HepG2 (cell line): ENCODE measurements around the gene C5orf47. TPM values are rescaled to one million over a fixed set of nuclear protein-coding genes. Genes with fewer than 3 reads are reported as not detected.

ENCODE experiments used
- ATAC-seq: fragments of 200-7000 bp; cut with Tn5 transposase; 3 replicates; pipeline ENCODE4 v1.9.1; 2020; ENCODE audit warnings: mild to moderate bottlenecking, moderate library complexity
- BruUV-seq: library from RNA; stranded (reverse); fragments of 400-500 nt; replicated peaks from 2 replicates; lab custom pipeline; 2021; lab: Mats Ljungman, UMichigan
- CTCF ChIA-PET: fragments of 300-600 bp; formaldehyde crosslinking; extraction: SDS; loops from one replicate; lab custom pipeline; 2021; ENCODE audit warnings: low total read pairs, inconsistent platforms, low intra/inter-chr PET ratio; lab: Yijun Ruan, JAX
- POLR2A ChIA-PET: fragments of 350-600 bp; sonication (Branson Sonifier 250); formaldehyde crosslinking; loops from one replicate; lab custom pipeline; 2020; ENCODE audit warnings: antibody characterized with exemption, inconsistent platforms; lab: Yijun Ruan, JAX
- DNase-seq: peaks from one replicate; pipeline ENCODE4 v3.0.0-alpha.2; 2015; ENCODE audit warnings: low spot score
- FAIRE-seq: peaks from 3 replicates; lab custom pipeline; 2011; peaks lifted over from hg19 to GRCh38; lab: Jason Lieb, UNC
- H2AFZ ChIP-seq: one replicate; pipeline ENCODE4 v1.6.1; 2011; ENCODE audit warnings: low read length, inconsistent platforms
- H3K27ac ChIP-seq: fragments of 300-600 bp; 3 replicates; pipeline ENCODE4 v1.8.0; 2011; ENCODE audit warnings: mixed run types, mild to moderate bottlenecking, mixed read lengths, low read length, inconsistent platforms; ENCODE audit not compliant: insufficient read depth; ENCODE audit errors: extremely low read length
- H3K27me3 ChIP-seq, 2 experiments: fragments of 200-600 bp in 1 of 2; 2 replicates in 1 of 2; 3 replicates in 1 of 2; pipeline versions ENCODE4 v1.6.0 to v1.8.0; 2011; ENCODE audit warnings: low read length in 2 of 2, mild to moderate bottlenecking in 2 of 2, moderate library complexity in 2 of 2, inconsistent platforms in 1 of 2; ENCODE audit not compliant: insufficient read depth in 2 of 2, control insufficient read depth in 1 of 2
- H3K36me3 ChIP-seq, 2 experiments: fragments of 200-600 bp in 1 of 2; replicated peaks in 1 of 2; 2 replicates in 1 of 2; 3 replicates in 1 of 2; pipeline versions ENCODE4 v1.5.1 to v1.8.0; 2011; ENCODE audit warnings: low read length in 2 of 2, inconsistent platforms in 1 of 2; ENCODE audit not compliant: insufficient read depth in 2 of 2, control insufficient read depth in 1 of 2
- H3K4me1 ChIP-seq: 2 replicates; pipeline ENCODE4 v1.5.1; 2012; ENCODE audit warnings: low read length, inconsistent platforms; ENCODE audit not compliant: insufficient read depth
- H3K4me2 ChIP-seq: 2 replicates; pipeline ENCODE4 v1.6.0; 2011; ENCODE audit warnings: low read depth, low read length, inconsistent platforms
- H3K4me3 ChIP-seq, 3 experiments: fragments of 200-600 bp in 1 of 3; sonication (generic), shearing (Covaris generic) in 1 of 3; replicated peaks in 1 of 3; 2 replicates each; pipeline ENCODE4 v1.5.1; 2011 to 2016; ENCODE audit warnings: low read length in 3 of 3, inconsistent platforms in 2 of 3, low read depth in 2 of 3, mild to moderate bottlenecking in 2 of 3, control low read depth in 1 of 3, mixed read lengths in 1 of 3; ENCODE audit not compliant: insufficient read depth in 1 of 3
- H3K79me2 ChIP-seq: one replicate; pipeline ENCODE4 v1.6.1; 2011; ENCODE audit warnings: low read length, inconsistent platforms; ENCODE audit not compliant: insufficient read depth
- H3K9ac ChIP-seq: 2 replicates; pipeline ENCODE4 v1.6.0; 2011; ENCODE audit warnings: mild to moderate bottlenecking, low read depth, low read length, inconsistent platforms; ENCODE audit not compliant: insufficient read depth
- H3K9me3 ChIP-seq: 2 replicates; pipeline ENCODE4 v1.5.1; 2012; ENCODE audit warnings: mild to moderate bottlenecking, low read length
- H4K20me1 ChIP-seq: 2 replicates; pipeline ENCODE4 v1.6.0; 2011; ENCODE audit warnings: inconsistent platforms, mild to moderate bottlenecking, low read length, moderate library complexity; ENCODE audit not compliant: insufficient read depth
- PAF1 ChIP-seq: IDR thresholded peaks from 2 replicates; pipeline ENCODE4 v1.6.1; 2016; ENCODE audit warnings: missing genetic modification reagents, missing compliant biosample characterization
- SKIL ChIP-seq: sonication (generic); formaldehyde crosslinking; IDR thresholded peaks from 2 replicates; pipeline ENCODE4 v1.8.0; 2022; ENCODE audit warnings: missing genetic modification reagents, mild to moderate bottlenecking, moderate library complexity, borderline replicate concordance
- ZBTB43 ChIP-seq: sonication (generic); formaldehyde crosslinking; conservative IDR thresholded peaks from 2 replicates; pipeline ENCODE4 v1.4.0; 2020; ENCODE audit warnings: missing genetic modification reagents
- WGBS: methylation state at CpG from one replicate; pipeline ENCODE4 v1.1.6; 2017; ENCODE audit warnings: low lambda C conversion rate; 5-methylcytosine and 5-hydroxymethylcytosine counted together
- in situ Hi-C: cut with HindIII; loops from 2 replicates; pipeline ENCODE4 v1.10.0; 2017; ENCODE audit warnings: low pct_unique_long_range_greater_than_20kb; ENCODE audit not compliant: extremely low pct_ligation_motif_present
- intact Hi-C: fragments of 100-400 bp; cut with micrococcal nuclease; formaldehyde crosslinking; loops from one replicate; pipeline ENCODE4 v1.10.0; 2022; ENCODE audit not compliant: unreplicated experiment
- polyA plus RNA-seq, 8 experiments: library from polyadenylated mRNA; depleted of rRNA in 3 of 8; stranded (reverse) in 7 of 8; unstranded in 1 of 8; fragments of >200 nt; fragmentation: Illumina TruSeq in 4 of 8; extraction: Trizol in 4 of 8; gene quantifications; 2 replicates each; pipeline versions ENCODE4 v1.2.1 to v1.2.3, GENCODE V29; 2011 to 2016; ENCODE audit warnings: low read depth in 4 of 8, missing spikeins in 1 of 8, mixed read lengths in 1 of 8; ENCODE audit not compliant: insufficient read depth in 1 of 8
- total RNA-seq, 5 experiments: library from RNA; depleted of rRNA; stranded (reverse); fragments of >200 nt; fragmentation: Illumina TruSeq; extraction: Trizol; gene quantifications; 2 replicates each; pipeline ENCODE4 v1.2.3, GENCODE V29; 2016; ENCODE audit warnings: low read depth in 1 of 5

The C5orf47 gene
- total and polyA plus RNA-seq, 2 of the 13 experiments (the other 11 are each of a cell fraction or from before 2014, with no cell fraction given) = not detected

DNA sequence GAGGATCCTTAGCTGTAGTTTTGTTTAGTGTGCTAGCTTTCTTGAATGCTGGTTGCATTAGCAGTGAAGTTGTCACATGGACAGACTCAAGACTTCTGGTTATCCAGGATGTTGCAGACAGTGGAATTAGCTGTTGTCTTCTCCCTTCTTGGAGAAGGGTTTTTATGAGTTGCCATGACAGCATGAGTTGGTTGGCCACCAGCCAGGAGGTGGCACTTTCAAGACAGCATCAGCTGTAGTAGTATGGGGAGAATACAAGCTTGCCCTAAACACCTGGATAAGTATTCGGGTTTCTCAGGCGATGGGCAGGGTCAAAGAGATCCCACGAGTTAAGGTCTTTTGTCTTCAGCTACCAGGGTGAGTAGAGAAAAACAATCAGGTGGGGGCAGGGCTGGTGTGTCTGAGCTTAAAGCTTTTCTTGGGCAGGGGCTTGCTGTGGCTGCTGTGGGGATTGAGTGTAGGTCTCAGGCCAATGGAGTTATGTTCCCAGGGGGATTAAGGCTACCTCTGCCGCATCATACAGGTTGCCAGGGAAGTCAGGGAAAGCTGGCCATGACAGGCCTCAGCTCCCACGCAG lies 7.7 kb upstream of the C5orf47 start:
- WGBS = 38% methylated on average over 4 of the region's 5 CpGs

More for the DNA sequence above, 7.7 kb upstream of the C5orf47 start:
- ChIA-PET CTCF (no interaction called here), POLR2A (no interaction called here)
- Histone ChIP-seq H3K27me3 (no peaks in the 10 kb centered on the region), H3K4me3 (no peak overlapping the region), H2AFZ (no peak overlapping the region), H4K20me1 (no peaks in the 10 kb centered on the region), H3K4me2 (no peak overlapping the region), H3K4me1 (no peaks in the 10 kb centered on the region), H3K9ac (no peak overlapping the region), H3K36me3 (no peaks in the 10 kb centered on the region), H3K27ac (no peak overlapping the region), H3K79me2 (no peaks in the 10 kb centered on the region), H3K9me3 (no peaks in the 10 kb centered on the region)
- DNase-seq (no peak), ATAC-seq (no peak), FAIRE-seq (no peak)
- intact Hi-C loops (loop anchor here (5.0 kb wide), 1 partner anchor 409 kb away; no protein-coding TSS in a partner anchor), in situ Hi-C loops (no loop called here)
- BruUV-seq = no TSS peak
- TF ChIP-seq SKIL (CRISPR knock-in tag) = no peak
- TF ChIP-seq PAF1 (CRISPR knock-in tag) = no peak
- TF ChIP-seq ZBTB43 (CRISPR knock-in tag) = no peak
